Esophagus muscularis mucosa (tissue), 4 donors: ENCODE data around the gene EIF2A. TPM values are rescaled to one million over a fixed set of nuclear protein-coding genes. Genes with fewer than 3 reads are reported as not detected.
"Not testable (repeated sequence)": the region's sequence is repeated elsewhere in the genome, so short reads cannot be mapped to it uniquely, and the experiment has no call there.

Experiments
- DNase-seq: peaks from one replicate; pipeline ENCODE4 v3.0.0-alpha.2; 2017; ENCODE audit errors: extremely low spot score
- H3K27ac ChIP-seq, 4 donors: fragments of 200-600 bp; sonication (generic); replicated peaks in 1 of 4; 1 replicate in 3 of 4; 2 replicates in 1 of 4; pipeline ENCODE4 v1.5.1; 2016 to 2019; ENCODE audit warnings: mild to moderate bottlenecking in 1 of 4
- H3K27me3 ChIP-seq, 4 donors: fragments of 200-600 bp; sonication (generic); one replicate each; pipeline versions ENCODE4 v1.5.1 to v1.6.0; 2016 to 2019
- H3K36me3 ChIP-seq, 4 donors: fragments of 200-600 bp; sonication (generic); one replicate each; pipeline ENCODE4 v1.5.1; 2016 to 2019
- H3K4me1 ChIP-seq, 4 donors: fragments of 200-600 bp; sonication (generic); one replicate each; pipeline ENCODE4 v1.5.1; 2016 to 2019
- H3K4me3 ChIP-seq, 4 donors: fragments of 200-600 bp; sonication (generic); 1 replicate in 2 of 4; 2 replicates in 2 of 4; pipeline ENCODE4 v1.5.1; 2016 to 2019; ENCODE audit warnings: mild to moderate bottlenecking in 4 of 4, moderate library complexity in 1 of 4
- H3K9me3 ChIP-seq, 4 donors: fragments of 200-600 bp; sonication (generic); 1 replicate in 3 of 4; 2 replicates in 1 of 4; pipeline ENCODE4 v1.5.1; 2016 to 2019
- CTCF ChIP-seq, 3 experiments: fragments of 200-600 bp in 2 of 3; fragments of 450-650 bp in 1 of 3; sonication (generic) in 2 of 3; IDR thresholded peaks; one replicate each; pipeline ENCODE4 v1.5.1; 2017 to 2019; ENCODE audit warnings: antibody characterized with exemption in 3 of 3, mild to moderate bottlenecking in 2 of 3, moderate library complexity in 1 of 3
- EP300 ChIP-seq: sonication (generic); formaldehyde crosslinking; IDR thresholded peaks from one replicate; pipeline ENCODE4 v1.6.1; 2017; ENCODE audit warnings: antibody characterized with exemption
- POLR2A ChIP-seq: fragments of 450-650 bp; IDR thresholded peaks from one replicate; pipeline ENCODE4 v1.6.1; 2017; ENCODE audit warnings: antibody characterized with exemption, moderate library complexity, mild to moderate bottlenecking, low read depth
- POLR2AphosphoS5 ChIP-seq, 2 donors: sonication (generic); formaldehyde crosslinking; IDR thresholded peaks; one replicate each; pipeline ENCODE4 v1.6.1; 2017; ENCODE audit warnings: antibody characterized with exemption in 2 of 2
- WGBS: methylation state at CpG from one replicate; pipeline ENCODE4 v1.1.5; 2018; 5-methylcytosine and 5-hydroxymethylcytosine counted together
- intact Hi-C: fragments of 100-400 bp; cut with DNase I; formaldehyde crosslinking; loops from one replicate; pipeline ENCODE4 v1.15.1; 2023
- total RNA-seq, 4 donors: library from RNA; depleted of rRNA; stranded (reverse); fragments of >200 nt; gene quantifications; one replicate each; pipeline versions ENCODE4 v1.1.0 to v1.2.1, GENCODE V29; 2016

Gene EIF2A
- total RNA-seq, 4 donors from 2014 or later = 113 to 176 (median 154) TPM

GRCh38 chr3:150612494-150612893 is 65.9 kb downstream of the EIF2A start:
- Histone ChIP-seq H3K27me3 (no peaks in the 10 kb centered on the region), H3K27ac (no peak overlapping the region), H3K36me3 (peaks cover 0 to 15% (median 10%) of the 10 kb centered on the region in 4 donors), H3K4me1 (peaks cover 24 to 57% (median 50%) of the 10 kb centered on the region in 4 donors), H3K9me3 (no peaks in the 10 kb centered on the region), H3K4me3 (no peak overlapping the region)
- DNase-seq = no peak
- TF ChIP-seq POLR2AphosphoS5 (IDR thresholded peaks at IDR 0.05) = no peak
- no peak for TF ChIP-seq POLR2A
- no peak for TF ChIP-seq CTCF (IDR thresholded peaks at IDR 0.05)
- no peak for TF ChIP-seq EP300
- intact Hi-C loops = no loop called here
- 91% methylated on average over 1 of the region's 1 CpG for WGBS

GRCh38 chr3:150613034-150613433 is 66.4 kb downstream of the EIF2A start:
- intact Hi-C loops = no loop called here
- Histone ChIP-seq H3K4me3 (no peak overlapping the region), H3K4me1 (peaks cover 21 to 54% (median 44%) of the 10 kb centered on the region in 4 donors), H3K36me3 (peaks cover 0 to 15% (median 10%) of the 10 kb centered on the region in 4 donors), H3K27ac (no peak overlapping the region), H3K27me3 (no peaks in the 10 kb centered on the region), H3K9me3 (no peaks in the 10 kb centered on the region)
- DNase-seq = no peak
- TF ChIP-seq POLR2AphosphoS5 (IDR thresholded peaks at IDR 0.05) (no peak), POLR2A (no peak), CTCF (IDR thresholded peaks at IDR 0.05) (no peak), EP300 (no peak)
- WGBS = 96% methylated on average over 2 of the region's 2 CpGs

- Histone ChIP-seq H3K4me1 (peaks cover 18 to 47% (median 40%) of the 10 kb centered on the region in 4 donors), H3K36me3 (peaks cover 0 to 20% (median 12%) of the 10 kb centered on the region in 4 donors), H3K27ac (no peak overlapping the region), H3K27me3 (no peaks in the 10 kb centered on the region), H3K9me3 (no peaks in the 10 kb centered on the region), H3K4me3 (no peak overlapping the region)
- WGBS = 87% methylated on average over 2 of the region's 2 CpGs
- TF ChIP-seq EP300 (no peak), CTCF (IDR thresholded peaks at IDR 0.05) (no peak), POLR2A (no peak), POLR2AphosphoS5 (IDR thresholded peaks at IDR 0.05) (no peak)
- intact Hi-C loops = no loop called here
- no peak for DNase-seq
These were observed 67.3 kb downstream of the EIF2A start for GRCh38 chr3:150613709-150614480.

GRCh38 chr3:150620002-150620689 is 73.6 kb downstream of the EIF2A start:
- Histone ChIP-seq H3K9me3 (no peaks in the 10 kb centered on the region), H3K4me3 (no peak overlapping the region), H3K27ac (no peak overlapping the region), H3K4me1 (peaks cover 11 to 29% (median 20%) of the 10 kb centered on the region in 4 donors), H3K27me3 (no peaks in the 10 kb centered on the region), H3K36me3 (peaks cover 2 to 22% (median 8%) of the 10 kb centered on the region in 4 donors)
- intact Hi-C loops = no loop called here
- DNase-seq = no peak
- no peak for TF ChIP-seq POLR2AphosphoS5 (IDR thresholded peaks at IDR 0.05)
- no peak for TF ChIP-seq EP300
- no peak for TF ChIP-seq POLR2A
- 94% methylated on average over 7 of the region's 7 CpGs for WGBS

- H3K27me3 ChIP-seq, H3K27ac ChIP-seq, H3K9me3 ChIP-seq, intact Hi-C loops, H3K4me3 ChIP-seq, DNase-seq: not testable (repeated sequence)
- Histone ChIP-seq H3K36me3 (peaks cover 21 to 45% (median 30%) of the 10 kb centered on the region in 4 donors), H3K4me1 (peaks cover 13 to 29% (median 18%) of the 10 kb centered on the region in 4 donors)
These were observed 76.4 kb downstream of the EIF2A start for GRCh38 chr3:150622955-150623354.
